IMR-90 (cell line): ENCODE data around the gene ENO3.

Experiments used
- BHLHE40 ChIP-seq: fragments of 150-350 bp; IDR thresholded peaks from 2 replicates; pipeline ENCODE4 v1.6.1; 2016; ENCODE audit warnings: mild to moderate bottlenecking, low read depth, low read length
- CEBPB ChIP-seq: IDR thresholded peaks from 2 replicates; pipeline ENCODE4 v1.6.1; 2012; ENCODE audit warnings: low read depth, low read length, improper control_type of control experiment
- FOS ChIP-seq: fragments of 150-350 bp; IDR thresholded peaks from 2 replicates; pipeline ENCODE4 v1.6.1; 2016; ENCODE audit warnings: low read depth, low read length
- MAFK ChIP-seq: IDR thresholded peaks from 2 replicates; pipeline ENCODE4 v1.6.1; 2012; ENCODE audit warnings: low read depth, low read length, improper control_type of control experiment
- MAZ ChIP-seq: IDR thresholded peaks from 2 replicates; pipeline ENCODE4 v1.6.1; 2012; ENCODE audit warnings: low read depth, mild to moderate bottlenecking, low read length, improper control_type of control experiment, moderate library complexity, borderline replicate concordance
- MXI1 ChIP-seq: IDR thresholded peaks from 2 replicates; pipeline ENCODE4 v1.6.1; 2012; ENCODE audit warnings: low read depth, mild to moderate bottlenecking, low read length, moderate library complexity, borderline replicate concordance
- POLR2A ChIP-seq: IDR thresholded peaks from 2 replicates; pipeline ENCODE4 v1.6.1; 2012; ENCODE audit warnings: mild to moderate bottlenecking, low read depth, low read length
- RAD21 ChIP-seq: IDR thresholded peaks from 2 replicates; pipeline ENCODE4 v1.6.1; 2012; ENCODE audit warnings: low read length, improper control_type of control experiment
- RCOR1 ChIP-seq: IDR thresholded peaks from 2 replicates; pipeline ENCODE4 v1.6.1; 2012; ENCODE audit warnings: mild to moderate bottlenecking, low read length, improper control_type of control experiment; ENCODE audit not compliant: insufficient replicate concordance
- RFX5 ChIP-seq: IDR thresholded peaks from 2 replicates; pipeline ENCODE4 v1.8.0; 2012; ENCODE audit warnings: low read depth, mild to moderate bottlenecking, low read length, moderate library complexity
- SMC3 ChIP-seq: fragments of 150-350 bp; IDR thresholded peaks from 2 replicates; pipeline ENCODE4 v1.6.1; 2016; ENCODE audit warnings: low read depth, mild to moderate bottlenecking, antibody characterized with exemption, low read length, moderate library complexity
- TF ChIP-seq, protein P1 (sequence below): conservative IDR thresholded peaks from 2 replicates; pipeline ENCODE4 v1.5.1; 2012; ENCODE audit warnings: mild to moderate bottlenecking, low read depth, low read length, improper control_type of control experiment
- TF ChIP-seq, protein P2 (sequence below): fragments of 150-350 bp; IDR thresholded peaks from 2 replicates; pipeline ENCODE4 v1.6.1; 2017; ENCODE audit warnings: mild to moderate bottlenecking, antibody characterized with exemption, low read length, low read depth
- TF ChIP-seq, protein P3 (sequence below): fragments of 150-350 bp; IDR thresholded peaks from 2 replicates; pipeline ENCODE4 v1.6.1; 2016; ENCODE audit warnings: low read depth, mild to moderate bottlenecking, low read length, moderate library complexity, borderline replicate concordance

DNA sequence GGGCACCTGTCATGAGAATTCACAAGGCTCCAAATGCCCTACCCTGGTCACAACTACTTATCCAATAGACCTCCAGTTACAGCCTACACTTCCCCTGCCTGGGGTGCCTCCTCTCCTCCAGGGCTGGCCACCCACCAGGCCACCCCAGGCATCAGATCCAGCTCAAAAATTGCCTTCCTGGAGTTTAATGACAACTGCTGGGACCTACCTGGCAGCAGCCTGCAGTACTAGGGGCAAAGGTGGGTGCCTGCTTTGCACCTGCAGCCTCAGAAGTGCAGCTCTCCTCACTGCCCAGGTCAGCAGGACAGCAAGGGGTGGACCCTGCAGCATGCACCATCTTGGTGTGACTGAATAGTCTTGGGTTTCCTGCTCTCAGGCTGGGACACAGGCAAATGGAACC lies 15.3 kb upstream of the ENO3 start:
- no peak for TF ChIP-seq POLR2A
- no peak for TF ChIP-seq RFX5
- TF ChIP-seq, protein P1, sequence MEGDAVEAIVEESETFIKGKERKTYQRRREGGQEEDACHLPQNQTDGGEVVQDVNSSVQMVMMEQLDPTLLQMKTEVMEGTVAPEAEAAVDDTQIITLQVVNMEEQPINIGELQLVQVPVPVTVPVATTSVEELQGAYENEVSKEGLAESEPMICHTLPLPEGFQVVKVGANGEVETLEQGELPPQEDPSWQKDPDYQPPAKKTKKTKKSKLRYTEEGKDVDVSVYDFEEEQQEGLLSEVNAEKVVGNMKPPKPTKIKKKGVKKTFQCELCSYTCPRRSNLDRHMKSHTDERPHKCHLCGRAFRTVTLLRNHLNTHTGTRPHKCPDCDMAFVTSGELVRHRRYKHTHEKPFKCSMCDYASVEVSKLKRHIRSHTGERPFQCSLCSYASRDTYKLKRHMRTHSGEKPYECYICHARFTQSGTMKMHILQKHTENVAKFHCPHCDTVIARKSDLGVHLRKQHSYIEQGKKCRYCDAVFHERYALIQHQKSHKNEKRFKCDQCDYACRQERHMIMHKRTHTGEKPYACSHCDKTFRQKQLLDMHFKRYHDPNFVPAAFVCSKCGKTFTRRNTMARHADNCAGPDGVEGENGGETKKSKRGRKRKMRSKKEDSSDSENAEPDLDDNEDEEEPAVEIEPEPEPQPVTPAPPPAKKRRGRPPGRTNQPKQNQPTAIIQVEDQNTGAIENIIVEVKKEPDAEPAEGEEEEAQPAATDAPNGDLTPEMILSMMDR, result no peak
- TF ChIP-seq, protein P2, sequence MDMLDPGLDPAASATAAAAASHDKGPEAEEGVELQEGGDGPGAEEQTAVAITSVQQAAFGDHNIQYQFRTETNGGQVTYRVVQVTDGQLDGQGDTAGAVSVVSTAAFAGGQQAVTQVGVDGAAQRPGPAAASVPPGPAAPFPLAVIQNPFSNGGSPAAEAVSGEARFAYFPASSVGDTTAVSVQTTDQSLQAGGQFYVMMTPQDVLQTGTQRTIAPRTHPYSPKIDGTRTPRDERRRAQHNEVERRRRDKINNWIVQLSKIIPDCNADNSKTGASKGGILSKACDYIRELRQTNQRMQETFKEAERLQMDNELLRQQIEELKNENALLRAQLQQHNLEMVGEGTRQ, result no peak
- TF ChIP-seq RCOR1, result no peak
- TF ChIP-seq MXI1, result no peak
- no peak for TF ChIP-seq FOS
- no peak for TF ChIP-seq CEBPB
- TF ChIP-seq, protein P3, sequence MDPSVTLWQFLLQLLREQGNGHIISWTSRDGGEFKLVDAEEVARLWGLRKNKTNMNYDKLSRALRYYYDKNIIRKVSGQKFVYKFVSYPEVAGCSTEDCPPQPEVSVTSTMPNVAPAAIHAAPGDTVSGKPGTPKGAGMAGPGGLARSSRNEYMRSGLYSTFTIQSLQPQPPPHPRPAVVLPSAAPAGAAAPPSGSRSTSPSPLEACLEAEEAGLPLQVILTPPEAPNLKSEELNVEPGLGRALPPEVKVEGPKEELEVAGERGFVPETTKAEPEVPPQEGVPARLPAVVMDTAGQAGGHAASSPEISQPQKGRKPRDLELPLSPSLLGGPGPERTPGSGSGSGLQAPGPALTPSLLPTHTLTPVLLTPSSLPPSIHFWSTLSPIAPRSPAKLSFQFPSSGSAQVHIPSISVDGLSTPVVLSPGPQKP, result no peak
- no peak for TF ChIP-seq SMC3
- no peak for TF ChIP-seq RAD21
- TF ChIP-seq MAFK, result no peak
- no peak for TF ChIP-seq BHLHE40
- no peak for TF ChIP-seq MAZ
